Adipocyte (in vitro differentiated cells): ENCODE results near the gene MYH6.

ENCODE experiments used
- DNase-seq: peaks from one replicate; pipeline ENCODE4 v3.0.0-alpha.2; 2015; ENCODE audit warnings: low read depth
- H3K27me3 ChIP-seq: replicated peaks from 2 replicates; pipeline ENCODE4 v1.7.0; 2013; ENCODE audit warnings: mild to moderate bottlenecking, low read length, moderate library complexity; ENCODE audit not compliant: control insufficient read depth, insufficient read depth
- H3K36me3 ChIP-seq: 2 replicates; pipeline ENCODE4 v1.7.0; 2013; ENCODE audit warnings: low read length, mild to moderate bottlenecking, moderate library complexity; ENCODE audit not compliant: control insufficient read depth, insufficient read depth, severe bottlenecking
- H3K4me1 ChIP-seq: 2 replicates; pipeline ENCODE4 v1.7.0; 2013; ENCODE audit warnings: mild to moderate bottlenecking, low read length, moderate library complexity; ENCODE audit not compliant: control insufficient read depth, insufficient read depth
- H3K4me3 ChIP-seq: 2 replicates; pipeline ENCODE4 v1.7.0; 2013; ENCODE audit warnings: mild to moderate bottlenecking, low read length, moderate library complexity
- H3K9ac ChIP-seq: 2 replicates; pipeline ENCODE4 v1.7.0; 2013; ENCODE audit warnings: mild to moderate bottlenecking, low read length, moderate library complexity
- H3K9me3 ChIP-seq: 2 replicates; pipeline ENCODE4 v1.7.0; 2013; ENCODE audit warnings: mild to moderate bottlenecking, low read length, moderate library complexity; ENCODE audit not compliant: control insufficient read depth

The MYH6 gene

DNA sequence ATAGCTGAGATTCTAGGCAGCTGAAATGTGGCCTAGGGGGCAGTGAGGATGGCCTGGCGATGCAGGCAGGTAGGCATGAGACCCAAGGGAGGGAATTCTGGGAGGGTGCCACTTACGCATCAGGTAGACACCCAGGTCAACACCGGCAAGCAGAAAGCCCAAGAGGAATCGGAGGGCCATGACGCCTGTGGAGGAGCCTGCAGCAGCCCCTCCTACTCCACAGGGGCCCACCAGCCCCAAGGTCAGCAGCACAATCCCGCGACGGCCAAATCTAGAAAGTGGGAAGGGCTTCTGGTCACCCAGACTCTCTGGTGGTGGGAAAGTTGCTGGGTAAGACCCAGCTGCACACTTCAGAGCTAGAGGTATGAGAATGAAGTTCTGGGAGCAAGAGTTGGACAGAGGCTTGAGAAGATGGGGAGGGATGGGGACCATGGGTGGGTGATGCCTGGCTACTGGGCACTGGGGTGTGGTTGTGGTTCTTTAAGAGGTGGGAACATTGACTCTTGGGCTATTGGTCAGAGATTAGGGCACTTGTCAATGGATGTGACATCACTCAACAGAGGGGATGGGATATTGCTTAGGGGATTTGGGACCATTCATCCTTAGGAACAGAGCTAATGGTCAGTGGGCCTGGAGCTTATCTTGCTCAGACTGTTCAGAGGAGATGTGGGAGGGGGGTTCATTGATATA, 58.8 kb downstream of the MYH6 start:
- H3K36me3 ChIP-seq, result no peaks in the 10 kb centered on the region
- H3K27me3 ChIP-seq, result peaks cover 21% of the 10 kb centered on the region
- H3K9me3 ChIP-seq, result no peaks in the 10 kb centered on the region
- peaks cover 8% of the 10 kb centered on the region for H3K4me1 ChIP-seq
- no peak overlapping the region for H3K9ac ChIP-seq
- DNase-seq, result no peak
- no peak overlapping the region for H3K4me3 ChIP-seq

DNA sequence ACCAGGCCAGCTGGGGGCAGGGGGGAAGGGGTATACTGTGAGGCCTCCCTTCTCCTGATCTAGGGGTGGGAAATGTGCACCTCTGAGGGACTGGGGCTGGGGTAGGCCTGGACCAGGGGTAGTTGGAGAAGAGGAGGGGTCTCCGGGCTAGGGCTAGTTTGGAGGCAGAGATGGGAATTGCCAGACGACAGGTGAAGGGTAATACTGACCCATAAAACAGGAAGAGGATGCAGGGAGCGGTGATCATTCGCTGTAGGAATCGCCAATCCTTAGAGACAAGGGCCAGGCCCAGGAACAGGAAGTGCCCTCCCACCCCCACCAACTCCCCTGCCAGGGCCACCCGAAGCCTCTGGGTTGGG, 59.8 kb downstream of the MYH6 start:
- Histone ChIP-seq H3K36me3 (no peaks in the 10 kb centered on the region), H3K4me3 (no peak overlapping the region), H3K9me3 (no peaks in the 10 kb centered on the region), H3K9ac (no peak overlapping the region), H3K27me3 (peaks cover 11% of the 10 kb centered on the region), H3K4me1 (peaks cover 7% of the 10 kb centered on the region)
- no peak for DNase-seq

DNA sequence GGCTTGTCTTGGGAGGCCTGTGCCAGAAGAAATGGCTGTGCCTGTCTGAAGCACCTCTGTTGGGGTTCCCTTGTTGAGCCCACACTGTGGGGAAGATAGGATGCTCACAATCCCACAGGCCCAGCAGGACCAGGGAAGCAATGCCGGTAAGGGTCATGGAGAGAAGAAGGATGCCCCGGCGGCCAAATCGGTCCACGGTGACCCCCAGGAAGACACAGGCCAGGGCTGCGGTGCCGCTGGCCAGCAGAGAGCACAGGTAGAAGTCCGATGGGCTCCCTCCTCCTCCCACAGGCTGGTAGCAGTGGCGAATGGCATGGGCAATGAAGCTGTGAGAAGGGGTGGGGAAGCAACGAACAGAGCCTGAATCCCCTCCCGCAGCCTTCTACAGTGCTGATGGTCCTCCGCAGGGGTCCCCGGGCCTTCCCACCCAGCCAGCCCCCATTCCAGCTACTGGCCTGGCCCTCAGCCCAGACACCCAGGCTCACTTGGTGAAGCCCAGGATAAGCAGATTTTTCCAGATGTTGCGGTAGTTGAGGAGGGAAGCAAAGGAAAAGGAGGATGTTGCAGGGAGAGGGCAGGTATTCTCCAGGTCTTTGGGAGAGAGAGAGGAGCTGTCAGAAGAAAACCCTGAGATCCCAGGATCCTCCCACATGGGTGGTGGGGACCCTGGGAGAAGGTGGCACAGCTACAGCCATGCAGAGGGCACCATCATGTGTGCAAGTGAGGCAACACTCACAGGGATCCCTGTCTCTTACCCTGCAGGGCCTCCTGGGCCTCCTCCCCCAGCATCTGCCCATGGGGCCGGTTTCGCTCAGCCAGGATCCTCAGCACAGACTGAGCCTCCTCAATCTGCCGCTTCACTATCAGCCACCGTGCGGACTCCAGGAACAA, 60.4 kb downstream of the MYH6 start:
- Histone ChIP-seq H3K4me1 (peaks cover 3% of the 10 kb centered on the region), H3K27me3 (peaks cover 9% of the 10 kb centered on the region), H3K9me3 (no peaks in the 10 kb centered on the region), H3K9ac (no peak overlapping the region), H3K4me3 (no peak overlapping the region), H3K36me3 (no peaks in the 10 kb centered on the region)
- DNase-seq, result no peak

DNA sequence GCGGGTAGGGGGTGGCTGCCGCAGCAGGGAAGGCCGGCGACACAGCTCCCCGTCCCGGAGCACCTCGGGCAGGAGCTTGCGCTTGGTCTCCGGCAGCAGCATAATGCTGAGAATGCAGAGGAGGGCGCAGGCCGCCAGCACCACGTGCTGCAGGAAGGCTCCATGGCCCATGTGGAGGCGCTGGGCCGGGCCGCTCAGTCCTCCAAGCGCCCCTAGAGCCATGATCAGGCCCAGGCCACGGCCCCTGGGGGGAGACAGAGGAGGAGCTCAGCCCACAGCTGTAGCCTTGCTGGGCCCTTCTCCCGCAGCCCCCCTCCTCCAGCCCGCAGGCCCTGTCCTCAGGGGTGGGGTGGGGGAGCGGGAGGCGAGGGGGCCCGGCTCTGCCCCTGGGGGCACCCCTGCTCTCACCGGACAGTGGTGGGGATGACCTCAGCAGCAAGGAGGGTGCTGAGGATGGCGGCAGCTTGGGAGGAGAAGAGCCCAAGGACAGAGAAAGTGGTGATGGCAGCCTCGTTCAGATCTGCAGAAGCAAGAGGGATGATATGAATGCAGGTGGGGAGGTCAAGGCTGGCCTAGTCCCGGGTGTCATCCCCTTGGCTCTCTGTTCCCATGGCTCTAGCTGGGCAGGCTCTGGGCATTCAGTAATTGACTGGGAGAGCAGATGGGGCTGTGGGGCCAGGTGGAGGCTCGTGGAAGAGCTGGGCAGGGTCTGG, 61.2 kb downstream of the MYH6 start:
- Histone ChIP-seq H3K9ac (no peak overlapping the region), H3K36me3 (no peaks in the 10 kb centered on the region), H3K9me3 (no peaks in the 10 kb centered on the region), H3K4me1 (no peaks in the 10 kb centered on the region), H3K4me3 (no peak overlapping the region), H3K27me3 (peaks cover 13% of the 10 kb centered on the region)
- DNase-seq, result no peak

DNA sequence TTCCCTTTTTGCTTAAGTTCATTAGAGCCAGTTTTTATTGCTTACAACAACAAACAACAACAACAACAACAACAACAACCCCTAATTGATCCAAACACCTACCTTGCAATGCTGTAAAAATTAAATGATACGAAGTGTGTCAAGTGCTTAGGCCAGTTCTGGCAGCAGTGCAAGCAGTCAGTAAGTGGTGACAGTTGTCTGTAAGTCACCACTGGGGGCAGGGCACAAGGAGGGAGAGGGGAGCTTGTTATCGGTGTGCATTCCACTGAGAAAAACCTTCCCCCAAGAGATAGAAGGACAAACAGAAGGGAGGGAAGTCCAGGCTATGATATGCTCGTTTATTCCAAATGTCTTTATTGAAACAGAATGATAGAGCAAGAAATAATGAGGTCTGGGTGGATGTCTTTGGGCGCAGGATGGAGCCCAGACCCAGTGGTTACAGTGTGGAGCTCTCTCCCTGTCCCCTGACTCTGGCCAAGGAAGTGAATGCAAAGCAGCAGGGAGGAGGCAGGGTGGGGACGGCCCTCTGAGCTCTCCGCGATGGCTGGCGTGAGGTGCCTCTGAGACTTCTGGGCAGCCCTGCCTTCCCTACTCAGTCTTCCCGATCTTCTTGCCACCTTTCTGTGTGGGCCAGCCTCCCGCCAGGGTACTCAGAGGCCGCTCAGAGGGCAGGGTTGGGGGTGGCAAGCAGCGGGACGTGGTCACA, 61.9 kb downstream of the MYH6 start:
- no peak for DNase-seq
- Histone ChIP-seq H3K4me3 (no peak overlapping the region), H3K36me3 (no peaks in the 10 kb centered on the region), H3K27me3 (peaks cover 10% of the 10 kb centered on the region), H3K9ac (no peak overlapping the region), H3K4me1 (no peaks in the 10 kb centered on the region), H3K9me3 (no peaks in the 10 kb centered on the region)

DNA sequence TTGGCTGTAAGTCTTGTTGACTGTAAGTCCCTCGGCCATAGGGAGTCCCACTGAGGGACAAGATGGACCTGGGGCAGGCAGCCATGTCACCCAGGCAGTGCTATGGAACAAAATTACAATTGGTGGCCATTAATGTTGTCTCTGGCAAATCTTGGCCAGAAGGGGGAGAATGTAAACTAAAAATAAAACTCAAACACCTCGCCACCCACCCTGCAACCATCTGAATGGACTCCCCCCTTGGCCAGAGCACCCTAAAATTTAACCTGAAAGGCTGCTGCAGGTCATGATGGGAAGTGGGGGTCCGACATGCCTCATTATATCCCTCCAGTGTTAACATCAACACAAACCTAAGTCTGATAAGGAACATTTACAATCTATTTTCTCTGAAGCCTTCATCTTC, 63.6 kb downstream of the MYH6 start:
- Histone ChIP-seq H3K4me1 (no peaks in the 10 kb centered on the region), H3K9ac (no peak overlapping the region), H3K4me3 (no peak overlapping the region), H3K9me3 (peaks cover 8% of the 10 kb centered on the region), H3K36me3 (no peaks in the 10 kb centered on the region), H3K27me3 (peaks cover 9% of the 10 kb centered on the region)
- DNase-seq, result no peak

DNA sequence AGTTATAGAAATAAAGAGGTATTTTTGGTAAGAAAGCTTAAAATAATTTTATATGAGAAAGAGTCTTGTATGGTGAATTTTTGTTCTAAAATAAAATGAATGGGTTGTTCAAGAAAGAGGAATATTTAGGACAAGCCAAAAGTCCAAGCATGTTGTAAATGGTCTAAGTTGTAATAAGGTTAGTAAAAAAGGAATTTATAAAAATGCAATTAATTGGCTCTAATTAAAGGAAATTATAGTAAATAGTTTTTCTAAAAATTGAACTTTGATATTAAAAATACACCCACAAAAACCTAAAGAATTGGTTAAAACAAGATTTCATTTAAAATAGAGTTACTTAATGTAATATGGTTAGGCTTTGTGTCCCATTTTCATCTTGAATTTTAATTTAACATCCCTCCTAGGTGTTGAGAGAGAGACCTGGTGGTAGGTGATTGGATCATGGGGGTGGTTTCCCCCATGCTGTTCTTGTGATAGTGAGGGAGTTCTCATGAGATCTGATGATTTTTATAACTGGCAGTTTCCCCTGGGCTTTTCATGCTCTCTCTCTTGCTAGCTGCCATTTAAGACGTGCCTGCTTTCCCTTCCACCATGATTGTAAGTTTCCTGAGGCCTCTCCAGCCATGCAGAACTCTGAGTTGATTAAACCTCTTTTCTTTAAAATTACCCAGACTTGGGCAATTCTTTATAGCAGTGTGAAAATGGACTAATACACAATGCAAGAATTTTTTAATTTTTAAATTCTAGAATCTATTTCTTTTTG, 68.4 kb downstream of the MYH6 start:
- no peak overlapping the region for H3K9ac ChIP-seq
- H3K4me3 ChIP-seq, result no peak overlapping the region
- H3K27me3 ChIP-seq, result peaks cover 4% of the 10 kb centered on the region
- H3K36me3 ChIP-seq, result no peaks in the 10 kb centered on the region
- no peak for DNase-seq
- H3K4me1 ChIP-seq, result no peaks in the 10 kb centered on the region
- H3K9me3 ChIP-seq, result peaks cover 17% of the 10 kb centered on the region

DNA sequence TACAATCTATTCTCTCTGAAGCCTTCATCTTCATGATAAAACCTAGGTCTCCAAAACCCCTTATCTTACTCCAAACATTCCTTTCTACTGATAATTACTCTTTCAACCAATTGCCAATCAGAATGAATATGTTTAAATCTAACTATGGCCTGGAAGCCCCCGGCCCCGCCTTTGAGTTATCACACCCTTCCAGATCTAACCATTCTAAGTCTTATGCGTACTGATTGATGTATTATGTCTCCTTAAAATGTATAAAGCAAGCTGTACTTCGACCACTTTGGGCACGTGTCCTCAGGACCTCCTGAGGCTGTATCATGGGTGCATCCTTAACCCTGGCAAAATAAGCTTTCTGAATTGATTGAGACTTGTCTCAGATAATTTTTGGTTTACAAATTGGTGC, 72.5 kb downstream of the MYH6 start:
- Histone ChIP-seq H3K27me3 (peaks cover 6% of the 10 kb centered on the region), H3K9ac (no peak overlapping the region), H3K9me3 (peaks cover 17% of the 10 kb centered on the region), H3K4me3 (no peak overlapping the region), H3K36me3 (no peaks in the 10 kb centered on the region), H3K4me1 (no peaks in the 10 kb centered on the region)
- DNase-seq, result no peak
